Measurements from ENCODE around the gene PLEKHS1. TPM values are rescaled to one million over a fixed set of nuclear protein-coding genes. Genes with fewer than 3 reads are reported as not detected.

The PLEKHS1 gene
- total and polyA plus RNA-seq, 10 donors = 0.02 to 0.07 (median 0.03) TPM; not detected in 7

DNA sequence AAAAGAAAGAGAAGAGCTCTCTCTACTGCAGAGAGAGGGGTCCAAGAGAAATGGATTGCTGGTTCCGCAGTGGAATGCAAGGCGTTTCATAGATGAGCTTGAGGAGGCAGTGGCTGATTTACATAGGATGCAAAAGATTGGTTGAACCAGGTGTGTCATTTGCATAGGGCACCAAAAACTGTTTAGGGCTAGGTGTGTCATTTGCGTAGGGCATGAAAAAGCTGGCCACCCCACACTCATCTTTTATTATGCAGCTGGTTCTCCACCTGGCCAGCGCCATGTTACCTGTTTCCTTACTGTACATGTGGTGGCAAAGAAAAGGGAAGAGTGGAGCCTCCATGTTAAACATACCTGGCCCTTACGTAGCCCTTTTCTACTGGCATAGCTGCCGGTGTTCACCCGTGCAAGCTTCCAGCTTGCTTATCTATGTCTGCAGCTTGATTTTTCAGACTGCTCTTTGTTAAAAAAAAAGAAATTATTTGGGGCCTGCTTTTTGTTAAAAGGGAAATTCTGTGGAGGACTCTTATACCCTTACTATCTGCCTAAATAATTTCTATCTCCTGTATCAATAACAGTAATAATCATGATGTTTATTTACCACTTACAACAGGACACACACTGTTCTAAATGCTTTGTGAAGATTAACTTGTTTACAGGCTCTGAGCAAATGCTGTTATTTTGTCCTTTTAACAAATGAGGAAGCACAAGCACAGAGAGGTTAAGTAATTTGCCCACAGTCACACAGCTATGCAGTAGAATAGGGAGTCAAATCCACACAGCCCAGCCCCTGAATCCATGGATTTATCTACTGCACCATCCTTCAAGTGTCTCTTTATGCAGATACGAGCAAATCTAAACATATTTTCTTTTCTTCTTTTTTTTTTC lies 38.5 kb upstream of the PLEKHS1 start:
- H3K4me3 ChIP-seq = no peak overlapping the region
- intact Hi-C loops (cut with DNase I; ENCODE audit: low total_unique reads) = no loop called here
- DNase-seq = no peak
- peaks cover 0 to 58% (median 2%) of the 10 kb centered on the region in 6 donors for H3K36me3 ChIP-seq
- TF ChIP-seq POLR2A (IDR thresholded peaks at IDR 0.05) = no peak
- no peak for TF ChIP-seq POLR2AphosphoS5 (IDR thresholded peaks at IDR 0.05)
- TF ChIP-seq, protein P1, sequence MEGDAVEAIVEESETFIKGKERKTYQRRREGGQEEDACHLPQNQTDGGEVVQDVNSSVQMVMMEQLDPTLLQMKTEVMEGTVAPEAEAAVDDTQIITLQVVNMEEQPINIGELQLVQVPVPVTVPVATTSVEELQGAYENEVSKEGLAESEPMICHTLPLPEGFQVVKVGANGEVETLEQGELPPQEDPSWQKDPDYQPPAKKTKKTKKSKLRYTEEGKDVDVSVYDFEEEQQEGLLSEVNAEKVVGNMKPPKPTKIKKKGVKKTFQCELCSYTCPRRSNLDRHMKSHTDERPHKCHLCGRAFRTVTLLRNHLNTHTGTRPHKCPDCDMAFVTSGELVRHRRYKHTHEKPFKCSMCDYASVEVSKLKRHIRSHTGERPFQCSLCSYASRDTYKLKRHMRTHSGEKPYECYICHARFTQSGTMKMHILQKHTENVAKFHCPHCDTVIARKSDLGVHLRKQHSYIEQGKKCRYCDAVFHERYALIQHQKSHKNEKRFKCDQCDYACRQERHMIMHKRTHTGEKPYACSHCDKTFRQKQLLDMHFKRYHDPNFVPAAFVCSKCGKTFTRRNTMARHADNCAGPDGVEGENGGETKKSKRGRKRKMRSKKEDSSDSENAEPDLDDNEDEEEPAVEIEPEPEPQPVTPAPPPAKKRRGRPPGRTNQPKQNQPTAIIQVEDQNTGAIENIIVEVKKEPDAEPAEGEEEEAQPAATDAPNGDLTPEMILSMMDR (IDR thresholded peaks at IDR 0.05 in 8 of 11, conservative IDR thresholded peaks at IDR 0.05 in 3 of 11) = no peak
- H3K4me1 ChIP-seq = peaks cover 2 to 34% (median 12%) of the 10 kb centered on the region in 6 donors
- no peak overlapping the region for H3K27ac ChIP-seq
- H3K9me3 ChIP-seq = no peaks in the 10 kb centered on the region
- no peaks in the 10 kb centered on the region for H3K27me3 ChIP-seq (replicated peaks in 1 of 7)
- WGBS, 5 donors = 79 to 86% (median 86%) methylated on average over 8 of the region's 8 CpGs

DNA sequence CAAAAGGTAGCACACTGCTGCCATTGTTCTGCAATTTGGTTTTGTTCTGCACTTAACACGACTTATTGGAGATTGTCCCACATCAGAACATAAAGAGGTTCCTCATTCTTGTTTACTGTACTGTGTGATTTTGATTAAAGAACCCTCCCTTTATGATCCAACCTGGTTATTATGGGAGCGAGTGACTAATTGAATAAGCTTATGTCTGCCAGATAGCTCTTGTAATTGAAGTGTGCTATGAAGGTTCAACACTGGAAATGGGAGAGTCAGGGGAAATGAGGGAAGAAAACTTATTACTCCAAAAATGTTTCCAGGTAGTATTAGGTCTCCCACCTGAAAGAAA lies 37.9 kb upstream of the PLEKHS1 start:
- peaks cover 0 to 59% (median 4%) of the 10 kb centered on the region in 6 donors for H3K36me3 ChIP-seq
- H3K27ac ChIP-seq = no peak overlapping the region
- H3K4me3 ChIP-seq = no peak overlapping the region
- peaks cover 0 to 28% (median 11%) of the 10 kb centered on the region in 6 donors for H3K4me1 ChIP-seq
- H3K9me3 ChIP-seq = no peaks in the 10 kb centered on the region
- no peaks in the 10 kb centered on the region for H3K27me3 ChIP-seq (replicated peaks in 1 of 7)
- DNase-seq = no peak
- intact Hi-C loops (cut with DNase I; ENCODE audit: low total_unique reads) = no loop called here
- WGBS, 5 donors = 75 to 94% (median 85%) methylated on average over 2 of the region's 2 CpGs
- TF ChIP-seq, protein P1 (IDR thresholded peaks at IDR 0.05 in 8 of 11, conservative IDR thresholded peaks at IDR 0.05 in 3 of 11) = no peak

DNA sequence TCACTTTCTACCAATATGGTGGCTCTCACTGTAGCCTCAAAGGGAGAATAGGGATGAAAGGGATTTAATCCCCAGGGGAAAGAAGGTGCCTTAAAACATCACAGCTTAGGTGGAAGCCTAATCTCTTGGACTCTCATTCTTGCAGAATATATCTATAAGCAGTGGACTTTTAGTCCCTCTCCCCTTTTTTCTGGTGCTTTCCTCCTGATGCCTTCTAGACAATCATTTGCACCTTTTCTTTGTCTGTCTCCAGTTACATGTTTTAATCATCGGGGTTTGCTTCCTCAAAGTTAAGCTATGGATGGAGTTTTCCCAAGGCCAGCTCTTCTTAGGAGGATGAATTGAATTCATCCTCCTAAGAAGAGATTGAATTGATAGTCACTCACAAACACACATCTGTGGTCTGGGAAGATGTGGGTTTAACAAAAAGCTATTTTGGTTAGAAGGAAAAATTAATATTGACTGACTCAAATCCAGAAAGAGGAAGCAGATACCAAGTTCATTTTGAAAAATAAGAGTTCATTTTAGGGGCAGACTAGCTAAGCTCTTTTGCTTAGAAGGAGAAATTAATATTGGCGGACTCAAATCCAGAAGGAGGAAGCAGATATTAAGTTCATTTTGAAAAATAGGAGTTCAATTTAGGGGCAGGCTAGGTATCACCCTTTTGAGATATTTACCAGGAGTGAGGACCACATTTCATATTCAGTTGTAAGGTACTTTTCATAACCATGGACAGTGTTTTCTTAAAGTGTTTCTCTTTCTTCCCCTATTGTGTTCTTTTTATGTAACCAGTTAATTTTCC lies 35.2 kb upstream of the PLEKHS1 start:
- TF ChIP-seq, protein P1 (IDR thresholded peaks at IDR 0.05 in 8 of 11, conservative IDR thresholded peaks at IDR 0.05 in 3 of 11) = no peak
- no peak for TF ChIP-seq POLR2A (IDR thresholded peaks at IDR 0.05)
- no peak for TF ChIP-seq POLR2AphosphoS5 (IDR thresholded peaks at IDR 0.05)
- Histone ChIP-seq H3K27me3 (replicated peaks in 1 of 7) (no peaks in the 10 kb centered on the region), H3K36me3 (peaks cover 0 to 69% (median 13%) of the 10 kb centered on the region in 6 donors), H3K4me3 (no peak overlapping the region), H3K27ac (no peak overlapping the region), H3K9me3 (no peaks in the 10 kb centered on the region), H3K4me1 (peaks cover 0 to 12% (median 0%) of the 10 kb centered on the region in 6 donors)
- 42 to 63% (median 58%) methylated on average over 2 of the region's 2 CpGs for WGBS, 5 donors
- DNase-seq = no peak
- intact Hi-C loops (cut with DNase I; ENCODE audit: low total_unique reads) = no loop called here

Measured in spleen (tissue), 11 donors.